HG03354 (cell line): ENCODE measurements around the gene HMGCS2.
A peak's percentile ranks its signal among the peaks of the same experiment; 100 is the strongest.

Experiments used
- ATAC-seq: cut with Tn5 transposase; IDR thresholded peaks from one replicate; pipeline ENCODE4 v1.9.1; 2021; ENCODE audit warnings: mild to moderate bottlenecking; ENCODE audit not compliant: unreplicated experiment, poor library complexity, severe bottlenecking

Gene HMGCS2

GRCh38 chr1:119766374-119766794 is 2.3 kb downstream of the HMGCS2 start:
- no peak for ATAC-seq

GRCh38 chr1:119764220-119764619 is 4.5 kb downstream of the HMGCS2 start:
- no peak for ATAC-seq

GRCh38 chr1:119762953-119763352 is 5.8 kb downstream of the HMGCS2 start:
- ATAC-seq = no peak

- ATAC-seq = no peak
Measured at GRCh38 chr1:119762409-119762808, 6.3 kb downstream of the HMGCS2 start.

GRCh38 chr1:119758584-119758983 is 10.1 kb downstream of the HMGCS2 start:
- no peak for ATAC-seq

GRCh38 chr1:119752592-119752991 is 16.1 kb downstream of the HMGCS2 start:
- ATAC-seq = no peak

GRCh38 chr1:119748040-119748439 is 20.7 kb downstream of the HMGCS2 start:
- no peak for ATAC-seq

GRCh38 chr1:119747451-119747850 is 21.3 kb downstream of the HMGCS2 start:
- ATAC-seq = no peak

- no peak for ATAC-seq
Measured at GRCh38 chr1:119745034-119745433, 23.7 kb downstream of the HMGCS2 start.

GRCh38 chr1:119744598-119744942 is 24.1 kb downstream of the HMGCS2 start:
- ATAC-seq = no peak

GRCh38 chr1:119743776-119744597 is 24.7 kb downstream of the HMGCS2 start:
- peak; percentile 81 for ATAC-seq

- no peak for ATAC-seq
Measured at GRCh38 chr1:119743308-119743707, 25.4 kb downstream of the HMGCS2 start.

- no peak for ATAC-seq
Measured at GRCh38 chr1:119742677-119743076, 26.0 kb downstream of the HMGCS2 start.

- ATAC-seq = no peak
Measured at GRCh38 chr1:119742202-119742601, 26.5 kb downstream of the HMGCS2 start.

GRCh38 chr1:119740896-119741780 is 27.6 kb downstream of the HMGCS2 start:
- ATAC-seq = no peak

- ATAC-seq = no peak
Measured at GRCh38 chr1:119740261-119740660, 28.4 kb downstream of the HMGCS2 start.

- no peak for ATAC-seq
Measured at GRCh38 chr1:119739150-119739549, 29.6 kb downstream of the HMGCS2 start.

- no peak for ATAC-seq
Measured at GRCh38 chr1:119738100-119738720, 30.5 kb downstream of the HMGCS2 start.

GRCh38 chr1:119737040-119737682 is 31.5 kb downstream of the HMGCS2 start:
- ATAC-seq = no peak

GRCh38 chr1:119736649-119737039 is 32.1 kb downstream of the HMGCS2 start:
- no peak for ATAC-seq
